HAP-1 (cell line): ENCODE measurements around the gene PACRG.

Experiments
- DNase-seq, 2 experiments: peaks; one replicate each; pipeline ENCODE4 v3.0.0-alpha.2; 2016 to 2020; ENCODE audit warnings: low spot score in 2 of 2
- H3K27me3 ChIP-seq: fragments of 250-450 bp; sonication (Bioruptor Pico); 2 replicates; pipeline ENCODE4 v1.5.1; 2020; ENCODE audit warnings: low read depth, mild to moderate bottlenecking, moderate library complexity
- H3K36me3 ChIP-seq: fragments of 250-450 bp; sonication (Bioruptor Pico); replicated peaks from 2 replicates; pipeline ENCODE4 v1.5.1; 2020; ENCODE audit warnings: mild to moderate bottlenecking
- H3K4me1 ChIP-seq: fragments of 250-450 bp; sonication (Bioruptor Pico); 2 replicates; pipeline ENCODE4 v1.5.1; 2020; ENCODE audit warnings: mild to moderate bottlenecking
- H3K4me3 ChIP-seq: fragments of 250-450 bp; sonication (Bioruptor Pico); 2 replicates; pipeline ENCODE4 v1.5.1; 2020; ENCODE audit warnings: mild to moderate bottlenecking, moderate library complexity
- H3K9me3 ChIP-seq: fragments of 250-450 bp; sonication (Bioruptor Pico); 2 replicates; pipeline ENCODE4 v1.5.1; 2020; ENCODE audit warnings: mild to moderate bottlenecking, moderate library complexity
- in situ Hi-C: fragments of 300-500 bp; cut with MboI; formaldehyde crosslinking; loops from 3 replicates; pipeline ENCODE4 v1.14.3; 2020; ENCODE audit warnings: low sequenced_read_pairs, inconsistent platforms, mixed read lengths

Gene PACRG

DNA sequence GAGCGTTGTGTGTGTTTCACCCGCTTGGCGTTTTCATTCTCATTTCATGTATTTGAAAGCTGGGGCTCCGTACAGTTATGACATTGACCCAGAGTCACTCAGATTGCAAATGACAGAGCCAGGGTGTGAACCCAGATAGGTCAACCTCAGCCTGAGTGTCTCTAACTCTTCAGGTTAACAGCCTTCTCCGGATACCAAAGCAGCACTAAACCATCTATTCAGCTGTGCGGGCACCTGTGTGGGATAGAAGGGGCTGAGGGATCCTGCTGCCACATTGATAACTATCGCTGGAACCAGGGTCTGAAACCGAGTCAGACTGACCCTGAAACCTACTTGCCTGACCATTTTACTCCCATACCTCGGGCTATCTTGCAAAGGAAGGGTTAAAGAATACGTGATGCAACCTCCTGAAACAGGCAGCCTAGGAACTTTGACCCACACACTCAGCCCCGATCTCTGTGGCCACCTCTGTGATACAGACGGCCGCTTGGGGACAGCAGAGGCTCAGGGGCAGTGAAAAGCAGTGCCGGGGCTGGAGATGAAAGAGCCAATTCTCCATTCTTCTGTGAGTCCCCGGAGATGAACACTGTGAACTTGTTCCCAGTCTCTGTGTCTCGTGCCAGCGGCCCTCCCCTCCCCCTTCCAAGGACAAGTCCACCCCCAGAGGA is 453.2 kb downstream of the PACRG start:
- in situ Hi-C loops: no loop called here
- H3K4me3 ChIP-seq: no peak overlapping the region
- no peaks in the 10 kb centered on the region for H3K9me3 ChIP-seq
- H3K36me3 ChIP-seq: no peaks in the 10 kb centered on the region
- H3K27me3 ChIP-seq: no peaks in the 10 kb centered on the region
- H3K4me1 ChIP-seq: peaks cover 14% of the 10 kb centered on the region
- peak; percentile 58 to 80 for DNase-seq

DNA sequence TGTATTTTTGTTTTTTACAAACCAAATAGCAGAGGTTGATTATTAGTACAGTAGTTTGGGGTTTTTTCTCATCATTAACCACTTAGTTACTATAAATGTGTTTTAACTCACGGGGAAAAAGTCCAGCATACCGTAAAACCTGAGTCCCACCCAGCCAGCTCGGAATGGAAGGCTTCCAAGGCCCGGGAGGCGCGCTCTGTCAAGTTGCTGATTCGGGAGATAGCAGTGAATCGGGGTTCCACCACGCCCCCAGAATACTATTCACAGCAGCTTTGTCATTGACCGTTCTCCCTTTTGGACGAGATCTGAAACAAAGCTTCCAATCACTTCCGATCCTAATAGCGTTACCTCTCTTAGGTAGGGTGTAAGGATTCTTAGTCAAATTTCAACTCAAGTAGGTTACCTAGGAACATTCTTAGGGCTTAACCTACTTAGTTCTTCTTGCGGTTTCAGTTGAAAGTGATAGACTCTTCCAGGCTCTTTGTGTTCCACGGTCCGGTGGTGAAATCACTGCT is 453.9 kb downstream of the PACRG start:
- H3K36me3 ChIP-seq: no peaks in the 10 kb centered on the region
- no peaks in the 10 kb centered on the region for H3K9me3 ChIP-seq
- H3K4me3 ChIP-seq: no peak overlapping the region
- H3K4me1 ChIP-seq: peaks cover 7% of the 10 kb centered on the region; the same call in 1 of the 2 replicates
- in situ Hi-C loops: no loop called here
- DNase-seq: no peak
- no peaks in the 10 kb centered on the region for H3K27me3 ChIP-seq

- H3K9me3 ChIP-seq: no peaks in the 10 kb centered on the region
- H3K4me3 ChIP-seq: no peak overlapping the region
- no peaks in the 10 kb centered on the region for H3K36me3 ChIP-seq
- H3K27me3 ChIP-seq: no peaks in the 10 kb centered on the region
- in situ Hi-C loops: no loop called here
- 0 out of 2 replicates have a peak, but pooled peaks cover 2% of the 10 kb centered on the region for H3K4me1 ChIP-seq
- DNase-seq: no peak
Observed at GRCh38 chr6:163182696-163183095, 454.9 kb downstream of the PACRG start.

GRCh38 chr6:163183806-163184205 is 456.0 kb downstream of the PACRG start:
- in situ Hi-C loops: no loop called here
- H3K4me1 ChIP-seq: peaks cover 5% of the 10 kb centered on the region; the same call in 1 of the 2 replicates
- H3K27me3 ChIP-seq: no peaks in the 10 kb centered on the region
- no peak for DNase-seq
- H3K4me3 ChIP-seq: no peak overlapping the region
- H3K36me3 ChIP-seq: no peaks in the 10 kb centered on the region
- H3K9me3 ChIP-seq: no peaks in the 10 kb centered on the region

DNA sequence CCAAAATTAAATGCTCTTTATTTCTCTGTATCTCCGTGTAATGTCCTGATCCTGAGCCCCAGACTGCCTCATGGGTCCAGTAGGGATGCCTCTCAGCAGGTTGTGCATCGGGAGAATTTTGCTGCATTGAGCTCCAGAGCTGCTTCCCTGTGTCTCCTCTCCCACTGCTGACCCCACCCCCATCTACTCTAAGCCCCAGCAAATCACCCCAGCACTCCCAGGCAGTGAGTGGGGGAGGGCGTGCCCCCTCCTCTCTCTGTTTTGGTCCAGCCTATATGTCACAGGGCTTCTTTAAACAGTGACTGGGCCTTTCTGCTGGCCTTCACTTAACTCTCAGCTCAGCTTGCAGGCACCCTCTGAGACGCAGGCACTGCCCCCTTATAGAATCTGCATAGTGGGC is 458.0 kb downstream of the PACRG start:
- H3K4me3 ChIP-seq: no peak overlapping the region
- no peak for DNase-seq
- H3K27me3 ChIP-seq: no peaks in the 10 kb centered on the region
- peaks cover 8% of the 10 kb centered on the region; the same call in 1 of the 2 replicates for H3K4me1 ChIP-seq
- in situ Hi-C loops: no loop called here
- no peaks in the 10 kb centered on the region for H3K36me3 ChIP-seq
- no peaks in the 10 kb centered on the region for H3K9me3 ChIP-seq

DNA sequence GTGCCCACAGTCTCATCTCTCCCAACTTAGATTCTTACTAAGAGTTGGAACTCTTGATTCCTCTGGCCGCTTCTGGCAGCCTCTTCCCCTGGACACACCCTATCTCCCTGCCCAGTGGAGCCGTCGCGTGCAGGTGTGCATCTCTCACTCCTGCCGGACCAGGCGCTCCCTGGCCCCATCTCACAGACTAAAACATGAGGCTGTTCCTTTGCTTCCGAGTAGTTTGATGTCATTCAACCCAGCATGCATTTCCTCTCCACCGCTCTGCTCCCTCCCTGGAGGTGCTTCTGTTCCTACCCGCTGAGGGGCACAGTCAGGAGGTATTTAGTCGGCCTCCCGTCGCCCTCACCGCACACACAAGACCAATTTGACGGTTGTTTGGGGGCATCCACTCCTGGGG is 458.8 kb downstream of the PACRG start:
- Histone ChIP-seq H3K27me3 (no peaks in the 10 kb centered on the region), H3K9me3 (no peaks in the 10 kb centered on the region), H3K4me3 (no peak overlapping the region), H3K36me3 (no peaks in the 10 kb centered on the region), H3K4me1 (peaks cover 6% of the 10 kb centered on the region)
- no peak for DNase-seq
- in situ Hi-C loops: no loop called here

- no peak overlapping the region for H3K4me3 ChIP-seq
- no peaks in the 10 kb centered on the region for H3K36me3 ChIP-seq
- peaks cover 13% of the 10 kb centered on the region for H3K4me1 ChIP-seq
- H3K9me3 ChIP-seq: no peaks in the 10 kb centered on the region
- DNase-seq: no peak
- in situ Hi-C loops: no loop called here
- H3K27me3 ChIP-seq: no peaks in the 10 kb centered on the region
Observed at GRCh38 chr6:163187201-163187600, 459.4 kb downstream of the PACRG start.

DNA sequence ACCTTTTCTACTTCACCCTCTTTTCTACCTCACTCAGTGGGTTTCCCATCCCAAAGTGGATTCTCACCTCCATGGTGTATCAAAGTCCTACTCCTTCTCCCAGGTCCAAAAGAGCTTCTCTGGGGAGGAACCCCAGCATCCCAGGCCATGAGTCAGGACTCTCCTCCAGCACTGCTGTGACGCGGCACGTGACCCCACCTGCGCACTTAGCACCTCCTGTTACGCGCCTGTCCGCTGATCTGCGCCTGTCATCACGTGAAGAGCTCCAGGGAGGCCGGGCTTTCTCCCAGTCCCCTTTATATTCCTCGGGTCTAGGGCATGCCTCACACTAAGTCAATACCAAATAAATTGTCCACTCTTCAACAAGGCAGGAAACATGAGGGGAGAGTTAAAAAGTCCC is 459.8 kb downstream of the PACRG start:
- in situ Hi-C loops: no loop called here
- no peaks in the 10 kb centered on the region for H3K36me3 ChIP-seq
- H3K27me3 ChIP-seq: no peaks in the 10 kb centered on the region
- H3K4me3 ChIP-seq: no peak overlapping the region
- peaks cover 17% of the 10 kb centered on the region for H3K4me1 ChIP-seq
- no peaks in the 10 kb centered on the region for H3K9me3 ChIP-seq
- DNase-seq: no peak

- no peaks in the 10 kb centered on the region for H3K36me3 ChIP-seq
- H3K27me3 ChIP-seq: no peaks in the 10 kb centered on the region
- no peaks in the 10 kb centered on the region for H3K9me3 ChIP-seq
- in situ Hi-C loops: no loop called here
- no peak for DNase-seq
- H3K4me3 ChIP-seq: no peak overlapping the region
- peaks cover 17% of the 10 kb centered on the region for H3K4me1 ChIP-seq
Observed at GRCh38 chr6:163188746-163189145, 461.0 kb downstream of the PACRG start.

- no peak for DNase-seq
- Histone ChIP-seq H3K9me3 (no peaks in the 10 kb centered on the region), H3K4me1 (peaks cover 17% of the 10 kb centered on the region), H3K4me3 (no peak overlapping the region), H3K27me3 (no peaks in the 10 kb centered on the region), H3K36me3 (no peaks in the 10 kb centered on the region)
- in situ Hi-C loops: no loop called here
Observed at GRCh38 chr6:163189609-163190008, 461.8 kb downstream of the PACRG start.

DNA sequence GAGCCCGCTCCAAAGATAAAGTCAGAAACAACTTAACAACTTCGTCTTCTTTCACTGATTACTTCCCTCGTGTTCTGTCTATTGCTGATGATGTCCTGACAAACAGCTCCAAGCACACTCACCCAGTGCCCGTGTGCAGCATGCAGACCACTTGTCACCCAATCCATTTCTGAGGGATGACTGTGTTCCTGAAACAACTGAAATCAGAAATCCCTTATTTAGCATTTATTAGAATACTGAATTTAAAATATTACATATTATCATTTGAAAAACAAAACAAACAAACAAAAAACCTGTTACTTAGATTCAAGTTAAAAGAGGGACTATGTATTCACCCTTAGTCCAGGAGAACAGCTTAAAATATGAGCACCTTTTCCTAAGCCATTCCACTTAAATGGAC is 463.0 kb downstream of the PACRG start:
- Histone ChIP-seq H3K9me3 (no peaks in the 10 kb centered on the region), H3K4me3 (no peak overlapping the region), H3K36me3 (no peaks in the 10 kb centered on the region), H3K4me1 (peaks cover 17% of the 10 kb centered on the region), H3K27me3 (no peaks in the 10 kb centered on the region)
- in situ Hi-C loops: no loop called here
- no peak for DNase-seq

GRCh38 chr6:163191704-163192537 is 464.1 kb downstream of the PACRG start:
- in situ Hi-C loops: no loop called here
- DNase-seq: peak; percentile 33 to 41
- H3K36me3 ChIP-seq: no peaks in the 10 kb centered on the region
- no peaks in the 10 kb centered on the region for H3K9me3 ChIP-seq
- peaks cover 17% of the 10 kb centered on the region for H3K4me1 ChIP-seq
- H3K4me3 ChIP-seq: no peak overlapping the region
- H3K27me3 ChIP-seq: no peaks in the 10 kb centered on the region

DNA sequence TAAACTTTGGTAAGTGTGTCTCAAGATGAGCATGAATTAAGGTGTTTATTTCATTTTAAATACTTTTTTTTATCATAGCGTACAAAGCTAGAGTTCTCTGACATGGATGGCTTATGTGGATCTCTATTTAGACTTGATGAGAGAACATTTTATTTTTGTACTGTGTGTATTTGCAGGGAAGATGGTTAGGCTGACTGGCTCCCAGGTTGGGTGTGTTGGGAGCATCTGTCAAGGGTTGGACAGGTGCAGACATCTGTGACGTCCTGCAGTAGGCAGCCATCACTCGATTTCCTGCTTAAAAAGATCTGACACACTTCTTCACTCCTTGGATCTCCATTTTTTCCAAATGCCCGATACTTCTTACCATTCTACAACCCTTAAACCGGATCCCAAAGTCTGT is 464.8 kb downstream of the PACRG start:
- no peaks in the 10 kb centered on the region for H3K9me3 ChIP-seq
- H3K36me3 ChIP-seq: no peaks in the 10 kb centered on the region
- peaks cover 17% of the 10 kb centered on the region for H3K4me1 ChIP-seq
- DNase-seq: no peak
- in situ Hi-C loops: no loop called here
- H3K27me3 ChIP-seq: no peaks in the 10 kb centered on the region
- no peak overlapping the region for H3K4me3 ChIP-seq

DNA sequence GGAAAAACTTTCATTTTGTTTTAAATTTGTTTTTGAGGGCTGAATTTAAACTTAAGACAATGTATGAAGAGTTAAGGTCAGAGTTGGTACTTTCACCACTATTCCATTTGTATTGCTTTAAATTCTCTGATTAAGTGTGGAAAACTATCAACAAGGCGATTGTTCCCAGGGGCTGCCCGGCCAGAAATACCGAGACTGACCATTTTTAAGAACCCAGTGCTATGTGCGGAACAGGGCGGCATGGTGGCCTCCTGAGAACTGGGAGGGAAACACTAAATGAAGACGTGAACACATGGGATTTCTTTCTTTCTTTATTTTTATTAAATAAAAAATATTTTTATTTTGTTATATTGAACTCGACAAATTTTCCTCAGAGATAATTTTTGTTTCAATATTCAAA is 465.6 kb downstream of the PACRG start:
- peaks cover 17% of the 10 kb centered on the region for H3K4me1 ChIP-seq
- H3K9me3 ChIP-seq: no peaks in the 10 kb centered on the region
- no peaks in the 10 kb centered on the region for H3K36me3 ChIP-seq
- H3K4me3 ChIP-seq: no peak overlapping the region
- in situ Hi-C loops: no loop called here
- DNase-seq: no peak
- H3K27me3 ChIP-seq: no peaks in the 10 kb centered on the region
